K562 (cell line): Measurements from ENCODE around the gene C4orf36.

ENCODE experiments used
- ARHGAP35 ChIP-seq: fragments of 450-650 bp; IDR thresholded peaks from 2 replicates; pipeline ENCODE4 v1.6.1; 2018; ENCODE audit not compliant: partially characterized antibody
- ARID3A ChIP-seq: IDR thresholded peaks from 2 replicates; pipeline ENCODE4 v1.6.1; 2012; ENCODE audit warnings: low read depth, low read length, improper control_type of control experiment, borderline replicate concordance
- CBX2 ChIP-seq: fragments of 200-600 bp; sonication (generic); IDR thresholded peaks from one replicate; pipeline ENCODE4 v1.6.1; 2012; ENCODE audit warnings: mild to moderate bottlenecking, low read length, inconsistent platforms; ENCODE audit not compliant: insufficient read depth, poor library complexity, severe bottlenecking
- CTCF ChIP-seq, 3 experiments: IDR thresholded peaks in 2 of 3; conservative IDR thresholded peaks in 1 of 3; 2 replicates each; pipeline ENCODE4 v1.5.1; 2011 to 2012; ENCODE audit warnings: low read length in 3 of 3, mild to moderate bottlenecking in 3 of 3, control low read depth in 2 of 3, improper control_type of control experiment in 1 of 3, inconsistent platforms in 1 of 3, low read depth in 1 of 3, mixed read lengths in 1 of 3, moderate library complexity in 1 of 3; ENCODE audit not compliant: insufficient read depth in 2 of 3
- NR2C2 ChIP-seq, 2 experiments: fragments of 200-800 bp in 1 of 2; sonication (Bioruptor generic) in 1 of 2; sonication (generic) in 1 of 2; formaldehyde crosslinking in 1 of 2; IDR thresholded peaks; 2 replicates each; pipeline versions ENCODE4 v1.6.1 to v1.8.0; 2016 to 2022; ENCODE audit warnings: mild to moderate bottlenecking in 1 of 2, missing compliant biosample characterization in 1 of 2, missing genetic modification characterization in 1 of 2, missing genetic modification reagents in 1 of 2
- NRF1 ChIP-seq, 2 experiments: fragments of 450-650 bp; IDR thresholded peaks in 1 of 2; conservative IDR thresholded peaks in 1 of 2; 2 replicates each; pipeline ENCODE4 v1.6.1; 2014; ENCODE audit warnings: mild to moderate bottlenecking in 2 of 2
- OTX1 ChIP-seq: fragments of 450-650 bp; formaldehyde crosslinking; IDR thresholded peaks from 2 replicates; pipeline ENCODE4 v1.4.0; 2022; ENCODE audit warnings: mild to moderate bottlenecking
- PREB ChIP-seq: sonication (generic); formaldehyde crosslinking; IDR thresholded peaks from 2 replicates; pipeline ENCODE4 v1.8.1; 2023; ENCODE audit warnings: mild to moderate bottlenecking, missing genetic modification reagents
- SMARCC2 ChIP-seq: fragments of 450-650 bp; IDR thresholded peaks from 2 replicates; pipeline ENCODE4 v1.6.1; 2017; ENCODE audit warnings: antibody characterized with exemption, moderate library complexity, mild to moderate bottlenecking, low read depth
- STAT6 ChIP-seq: sonication (generic); formaldehyde crosslinking; IDR thresholded peaks from 2 replicates; pipeline ENCODE4 v1.8.1; 2023; ENCODE audit warnings: mild to moderate bottlenecking, missing genetic modification reagents
- TEAD1 ChIP-seq, 2 experiments: fragments of 450-650 bp in 1 of 2; sonication (generic) in 1 of 2; formaldehyde crosslinking; IDR thresholded peaks; 2 replicates each; pipeline versions ENCODE4 v1.4.0 to v1.8.0; 2020 to 2022; ENCODE audit warnings: mild to moderate bottlenecking in 2 of 2, missing genetic modification reagents in 1 of 2
- ZNF263 ChIP-seq: sonication (generic); formaldehyde crosslinking; IDR thresholded peaks from 2 replicates; pipeline ENCODE4 v1.8.0; 2022; ENCODE audit warnings: mild to moderate bottlenecking, missing genetic modification reagents, borderline replicate concordance
- ZNF785 ChIP-seq: fragments of 250-450 bp; sonication (Bioruptor Pico); IDR thresholded peaks from 2 replicates; pipeline ENCODE4 v1.4.0; 2020; ENCODE audit warnings: mild to moderate bottlenecking
- ZNF830 ChIP-seq: fragments of 250-450 bp; sonication (Bioruptor Pico); IDR thresholded peaks from 2 replicates; pipeline ENCODE4 v1.5.0; 2021; ENCODE audit warnings: mild to moderate bottlenecking

- TF ChIP-seq TEAD1 (CRISPR knock-in tag; IDR thresholded peaks at IDR 0.05) (no peak), CBX2 (no peak), OTX1 (CRISPR knock-in tag) (no peak), NRF1 (conservative IDR thresholded peaks at IDR 0.05 in 1 of 2, IDR thresholded peaks at IDR 0.05 in 1 of 2) (no peak), CTCF (IDR thresholded peaks at IDR 0.05 in 2 of 3, conservative IDR thresholded peaks at IDR 0.05 in 1 of 3; ENCODE audit: insufficient read depth in 2 of 3, low read depth in 1 of 3, low read length in 3 of 3) (no peak), PREB (CRISPR knock-in tag) (no peak), SMARCC2 (no peak), STAT6 (CRISPR knock-in tag) (no peak), ARHGAP35 (no peak), NR2C2 (CRISPR knock-in tag; IDR thresholded peaks at IDR 0.05) (no peak), NR2C2 (tag; IDR thresholded peaks at IDR 0.05) (no peak), ZNF830 (CRISPR knock-in tag) (no peak), ZNF785 (CRISPR knock-in tag) (no peak), ARID3A (no peak), ZNF263 (CRISPR knock-in tag) (no peak)
These were observed 26.4 kb upstream of the C4orf36 start for GRCh38 chr4:86918539-86919072.
